Measurements from ENCODE around the gene CSKMT.
A peak's percentile ranks its signal among the peaks of the same experiment; 100 is the strongest.

Gene CSKMT

DNA sequence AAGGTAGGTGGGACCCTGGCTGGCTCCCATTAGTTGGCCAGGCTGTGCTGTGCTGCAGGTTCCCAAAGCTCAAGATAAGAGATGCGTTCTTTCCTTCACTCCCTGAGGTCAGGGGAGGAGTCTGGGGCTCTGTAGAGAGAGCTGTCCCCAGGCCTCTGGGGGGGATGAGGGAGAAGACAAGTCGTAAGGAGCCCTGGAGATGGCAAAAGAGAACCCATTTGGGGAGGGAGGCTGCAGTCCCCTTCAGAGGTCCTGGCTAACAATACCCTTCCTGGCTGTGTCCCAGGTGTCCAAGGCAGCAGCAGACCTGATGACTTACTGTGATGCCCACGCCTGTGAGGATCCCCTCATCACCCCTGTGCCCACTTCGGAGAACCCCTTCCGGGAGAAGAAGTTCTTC lies 43.3 kb downstream of the CSKMT start:
- no peak for DNase-seq (ENCODE audit: extremely low read depth, low read depth)
- TF ChIP-seq, protein P1, sequence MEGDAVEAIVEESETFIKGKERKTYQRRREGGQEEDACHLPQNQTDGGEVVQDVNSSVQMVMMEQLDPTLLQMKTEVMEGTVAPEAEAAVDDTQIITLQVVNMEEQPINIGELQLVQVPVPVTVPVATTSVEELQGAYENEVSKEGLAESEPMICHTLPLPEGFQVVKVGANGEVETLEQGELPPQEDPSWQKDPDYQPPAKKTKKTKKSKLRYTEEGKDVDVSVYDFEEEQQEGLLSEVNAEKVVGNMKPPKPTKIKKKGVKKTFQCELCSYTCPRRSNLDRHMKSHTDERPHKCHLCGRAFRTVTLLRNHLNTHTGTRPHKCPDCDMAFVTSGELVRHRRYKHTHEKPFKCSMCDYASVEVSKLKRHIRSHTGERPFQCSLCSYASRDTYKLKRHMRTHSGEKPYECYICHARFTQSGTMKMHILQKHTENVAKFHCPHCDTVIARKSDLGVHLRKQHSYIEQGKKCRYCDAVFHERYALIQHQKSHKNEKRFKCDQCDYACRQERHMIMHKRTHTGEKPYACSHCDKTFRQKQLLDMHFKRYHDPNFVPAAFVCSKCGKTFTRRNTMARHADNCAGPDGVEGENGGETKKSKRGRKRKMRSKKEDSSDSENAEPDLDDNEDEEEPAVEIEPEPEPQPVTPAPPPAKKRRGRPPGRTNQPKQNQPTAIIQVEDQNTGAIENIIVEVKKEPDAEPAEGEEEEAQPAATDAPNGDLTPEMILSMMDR (IDR thresholded peaks at IDR 0.05; ENCODE audit: low read depth, low read length): no peak

- TF ChIP-seq, protein P1 (IDR thresholded peaks at IDR 0.05; ENCODE audit: low read depth, low read length): no peak
Measured at GRCh38 chr11:62708793-62709192, 43.7 kb downstream of the CSKMT start.

DNA sequence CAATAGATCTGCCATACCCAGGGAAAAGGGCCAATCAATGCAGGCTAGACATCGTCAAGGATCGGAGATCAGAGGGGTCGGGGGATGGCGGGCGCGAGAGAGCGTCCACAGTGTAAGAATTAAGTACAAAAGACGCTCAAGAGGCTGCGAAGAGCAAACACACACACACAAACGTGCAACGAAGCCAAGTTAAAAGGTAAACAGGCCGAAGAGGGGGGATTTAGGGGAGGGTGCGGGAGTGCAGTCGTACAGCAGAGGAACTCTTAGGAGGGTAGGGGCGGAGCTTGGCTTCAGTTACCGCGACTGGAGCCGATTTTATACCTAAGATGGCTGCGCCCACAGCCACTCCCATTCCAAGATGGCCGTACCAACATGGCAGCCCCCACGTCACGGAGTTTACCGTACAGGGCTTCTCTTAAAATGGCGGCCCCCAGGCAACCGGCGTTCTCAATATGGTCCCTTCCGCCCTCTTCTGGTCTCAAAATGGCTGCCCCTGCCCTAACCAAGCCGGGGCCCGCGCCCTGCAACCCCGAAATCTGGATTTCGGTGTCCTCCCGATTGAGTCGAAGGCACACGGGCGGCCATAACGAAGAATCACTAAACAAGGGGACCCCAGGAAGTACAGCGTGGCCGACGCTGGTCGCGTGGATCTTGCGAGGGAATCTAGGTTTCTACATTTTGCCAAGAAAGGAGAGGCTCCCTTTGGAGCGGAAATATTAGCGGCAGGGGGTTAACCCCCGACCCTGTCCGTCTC lies 44.3 kb downstream of the CSKMT start:
- peak; percentile 92 for DNase-seq (ENCODE audit: extremely low read depth, low read depth)
- TF ChIP-seq, protein P1 (IDR thresholded peaks at IDR 0.05; ENCODE audit: low read depth, low read length): no peak; the same call in none of the 2 replicates

More at GRCh38 chr11:62708793-62709192, 43.7 kb downstream of the CSKMT start:
- no peak for DNase-seq (ENCODE audit: extremely low read depth, low read depth)

GRCh38 chr11:62710001-62710345 lies 44.9 kb downstream of the CSKMT start:
- TF ChIP-seq, protein P1 (IDR thresholded peaks at IDR 0.05; ENCODE audit: low read depth, low read length): no peak
- DNase-seq (ENCODE audit: extremely low read depth, low read depth): no peak

- DNase-seq (ENCODE audit: extremely low read depth, low read depth): no peak
- TF ChIP-seq, protein P1 (IDR thresholded peaks at IDR 0.05; ENCODE audit: low read depth, low read length): no peak
Measured at GRCh38 chr11:62712276-62712812, 47.2 kb downstream of the CSKMT start.

GRCh38 chr11:62712861-62713260 lies 47.7 kb downstream of the CSKMT start:
- no peak for DNase-seq (ENCODE audit: extremely low read depth, low read depth)
- TF ChIP-seq, protein P1 (IDR thresholded peaks at IDR 0.05; ENCODE audit: low read depth, low read length): no peak

GRCh38 chr11:62713343-62713742 lies 48.2 kb downstream of the CSKMT start:
- TF ChIP-seq, protein P1 (IDR thresholded peaks at IDR 0.05; ENCODE audit: low read depth, low read length): no peak
- no peak for DNase-seq (ENCODE audit: extremely low read depth, low read depth)
